ENCODE data around the gene CTDP1. TPM values are rescaled to one million over a fixed set of nuclear protein-coding genes. Genes with fewer than 3 reads are reported as not detected.

The CTDP1 gene
- total and polyA plus RNA-seq, 2 experiments from 2014 or later, result 20.4 to 20.6 TPM

DNA sequence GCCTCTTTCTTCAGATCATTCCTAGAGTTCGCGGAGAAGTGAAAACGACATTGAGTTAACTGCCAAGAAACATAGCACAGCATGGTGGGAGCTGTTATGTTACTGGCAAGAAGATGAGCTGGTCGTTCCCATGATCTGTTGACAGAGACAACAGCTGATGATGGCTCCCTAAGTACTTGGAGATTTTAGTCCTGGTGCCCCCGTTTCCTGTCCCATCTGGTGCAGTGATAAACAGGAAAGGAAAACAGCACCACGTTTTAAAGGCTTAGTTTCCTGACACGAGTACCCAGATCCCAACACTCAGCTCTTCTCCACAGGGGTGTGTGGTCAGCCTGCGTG is 61.7 kb downstream of the CTDP1 start:
- Histone ChIP-seq H3K4me2 (no peak overlapping the region), H3K79me2 (no peaks in the 10 kb centered on the region), H3K27me3 (no peaks in the 10 kb centered on the region), H3K9me3 (ENCODE audit: low read depth) (no peaks in the 10 kb centered on the region), H3K36me3 (replicated peaks; ENCODE audit: insufficient read depth, low read depth) (no peaks in the 10 kb centered on the region), H3K27ac (no peak overlapping the region), H3K4me1 (ENCODE audit: insufficient read depth) (no peaks in the 10 kb centered on the region), H4K20me1 (ENCODE audit: insufficient read depth, poor library complexity, severe bottlenecking) (no peaks in the 10 kb centered on the region), H3K4me3 (no peak overlapping the region), H3K9me2 (replicated peaks; ENCODE audit: insufficient read depth) (no peaks in the 10 kb centered on the region), H2AFZ (no peak overlapping the region)
- DNase-seq (ENCODE audit: low spot score), result no peak
- TF ChIP-seq EZH2 (IDR thresholded peaks at IDR 0.05; ENCODE audit: borderline replicate concordance) (no peak), EZH2phosphoT487 (IDR thresholded peaks at IDR 0.05; ENCODE audit: low read depth, severe bottlenecking, unreplicated experiment) (no peak)
- TF ChIP-seq, protein P1, sequence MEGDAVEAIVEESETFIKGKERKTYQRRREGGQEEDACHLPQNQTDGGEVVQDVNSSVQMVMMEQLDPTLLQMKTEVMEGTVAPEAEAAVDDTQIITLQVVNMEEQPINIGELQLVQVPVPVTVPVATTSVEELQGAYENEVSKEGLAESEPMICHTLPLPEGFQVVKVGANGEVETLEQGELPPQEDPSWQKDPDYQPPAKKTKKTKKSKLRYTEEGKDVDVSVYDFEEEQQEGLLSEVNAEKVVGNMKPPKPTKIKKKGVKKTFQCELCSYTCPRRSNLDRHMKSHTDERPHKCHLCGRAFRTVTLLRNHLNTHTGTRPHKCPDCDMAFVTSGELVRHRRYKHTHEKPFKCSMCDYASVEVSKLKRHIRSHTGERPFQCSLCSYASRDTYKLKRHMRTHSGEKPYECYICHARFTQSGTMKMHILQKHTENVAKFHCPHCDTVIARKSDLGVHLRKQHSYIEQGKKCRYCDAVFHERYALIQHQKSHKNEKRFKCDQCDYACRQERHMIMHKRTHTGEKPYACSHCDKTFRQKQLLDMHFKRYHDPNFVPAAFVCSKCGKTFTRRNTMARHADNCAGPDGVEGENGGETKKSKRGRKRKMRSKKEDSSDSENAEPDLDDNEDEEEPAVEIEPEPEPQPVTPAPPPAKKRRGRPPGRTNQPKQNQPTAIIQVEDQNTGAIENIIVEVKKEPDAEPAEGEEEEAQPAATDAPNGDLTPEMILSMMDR (IDR thresholded peaks at IDR 0.05; ENCODE audit: poor library complexity), result no peak
- WGBS (ENCODE audit: low lambda C conversion rate, missing lambda C conversion rate), result 85% methylated on average over 8 of the region's 8 CpGs

DNA sequence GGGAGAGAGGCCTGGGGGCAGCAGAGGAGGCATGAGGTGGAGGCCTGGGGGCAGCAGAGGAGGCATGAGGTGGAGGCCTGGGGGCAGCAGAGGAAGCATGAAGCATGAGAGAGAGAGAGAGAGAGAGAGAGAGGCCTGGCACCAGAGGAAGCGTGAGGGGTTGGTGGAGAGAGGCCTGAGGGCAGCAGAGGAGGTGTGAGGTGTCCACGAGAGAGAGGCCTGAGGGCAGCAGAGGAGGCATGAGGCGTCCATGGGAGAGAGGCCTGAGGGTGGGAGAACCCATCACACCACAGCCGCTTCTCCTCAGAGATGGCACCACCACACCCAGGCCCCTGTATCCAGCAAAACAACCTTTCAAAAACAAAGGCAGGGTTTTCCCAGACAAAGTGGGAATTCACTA is 62.5 kb downstream of the CTDP1 start:
- Histone ChIP-seq H3K4me1 (ENCODE audit: insufficient read depth) (no peaks in the 10 kb centered on the region), H3K4me2 (no peak overlapping the region), H3K27ac (no peak overlapping the region), H3K4me3 (no peak overlapping the region), H3K36me3 (replicated peaks; ENCODE audit: insufficient read depth, low read depth) (no peaks in the 10 kb centered on the region), H4K20me1 (ENCODE audit: insufficient read depth, poor library complexity, severe bottlenecking) (no peaks in the 10 kb centered on the region), H3K9me2 (replicated peaks; ENCODE audit: insufficient read depth) (no peaks in the 10 kb centered on the region), H3K27me3 (no peaks in the 10 kb centered on the region), H2AFZ (no peak overlapping the region), H3K79me2 (no peaks in the 10 kb centered on the region), H3K9me3 (ENCODE audit: low read depth) (no peaks in the 10 kb centered on the region)
- no peak for TF ChIP-seq EZH2 (IDR thresholded peaks at IDR 0.05; ENCODE audit: borderline replicate concordance)
- TF ChIP-seq EZH2phosphoT487 (IDR thresholded peaks at IDR 0.05; ENCODE audit: low read depth, severe bottlenecking, unreplicated experiment), result no peak
- TF ChIP-seq, protein P1 (IDR thresholded peaks at IDR 0.05; ENCODE audit: poor library complexity), result no peak
- DNase-seq (ENCODE audit: low spot score), result no peak
- WGBS (ENCODE audit: low lambda C conversion rate, missing lambda C conversion rate), result 100% methylated on average over 3 of the region's 4 CpGs

DNA sequence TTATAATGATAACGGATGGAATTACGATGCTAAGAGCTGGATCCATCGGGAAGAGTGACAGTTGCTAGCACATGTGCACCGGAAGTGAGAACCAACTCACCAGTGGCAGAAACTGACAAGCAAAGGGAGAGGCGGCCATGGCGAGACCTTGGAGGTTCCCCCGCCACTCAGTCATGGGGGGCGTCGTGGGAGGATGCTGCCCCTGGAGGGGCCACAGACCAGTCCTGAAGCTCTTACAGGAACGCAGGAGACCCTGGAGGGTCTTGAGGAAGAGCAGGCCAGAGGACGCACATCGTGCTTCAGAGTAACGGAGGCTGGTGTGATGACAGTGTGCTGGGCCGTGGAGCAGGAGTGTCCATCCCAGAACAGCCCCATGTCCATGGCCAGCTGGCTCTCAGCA is 65.0 kb downstream of the CTDP1 start:
- Histone ChIP-seq H3K79me2 (no peaks in the 10 kb centered on the region), H2AFZ (no peak overlapping the region), H3K4me1 (ENCODE audit: insufficient read depth) (no peaks in the 10 kb centered on the region), H3K4me2 (no peak overlapping the region), H3K9me3 (ENCODE audit: low read depth) (no peaks in the 10 kb centered on the region), H4K20me1 (ENCODE audit: insufficient read depth, poor library complexity, severe bottlenecking) (no peaks in the 10 kb centered on the region), H3K9me2 (replicated peaks; ENCODE audit: insufficient read depth) (no peaks in the 10 kb centered on the region), H3K27me3 (no peaks in the 10 kb centered on the region), H3K36me3 (replicated peaks; ENCODE audit: insufficient read depth, low read depth) (no peaks in the 10 kb centered on the region), H3K27ac (no peak overlapping the region), H3K4me3 (no peak overlapping the region)
- no peak for DNase-seq (ENCODE audit: low spot score)
- no peak for TF ChIP-seq EZH2phosphoT487 (IDR thresholded peaks at IDR 0.05; ENCODE audit: low read depth, severe bottlenecking, unreplicated experiment)
- TF ChIP-seq, protein P1 (IDR thresholded peaks at IDR 0.05; ENCODE audit: poor library complexity), result no peak
- TF ChIP-seq EZH2 (IDR thresholded peaks at IDR 0.05; ENCODE audit: borderline replicate concordance), result no peak
- WGBS (ENCODE audit: low lambda C conversion rate, missing lambda C conversion rate), result 91% methylated on average over 14 of the region's 14 CpGs

DNA sequence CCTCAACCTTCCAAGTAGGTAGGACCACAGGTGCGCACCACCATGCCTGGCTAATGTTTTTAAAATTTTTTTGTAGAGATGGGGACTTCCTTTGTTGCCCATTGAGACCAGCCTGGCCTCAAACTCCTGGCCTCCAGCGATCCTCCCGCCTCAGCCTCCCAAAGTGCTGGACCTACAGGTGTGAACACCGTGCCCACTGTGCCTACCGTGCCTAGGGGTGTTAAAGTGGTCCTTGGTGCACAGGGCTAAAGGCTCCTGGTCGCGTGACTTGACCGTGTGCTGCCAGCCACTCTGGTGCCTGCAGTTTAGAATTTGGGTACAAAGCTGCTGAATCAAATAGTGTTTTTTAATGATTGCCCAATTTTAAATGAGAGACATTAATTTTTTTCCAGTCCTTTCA is 67.1 kb downstream of the CTDP1 start:
- Histone ChIP-seq H3K9me2 (replicated peaks; ENCODE audit: insufficient read depth) (no peaks in the 10 kb centered on the region), H3K27me3 (no peaks in the 10 kb centered on the region), H3K4me1 (ENCODE audit: insufficient read depth) (no peaks in the 10 kb centered on the region), H4K20me1 (ENCODE audit: insufficient read depth, poor library complexity, severe bottlenecking) (no peaks in the 10 kb centered on the region), H2AFZ (no peak overlapping the region), H3K4me3 (no peak overlapping the region), H3K36me3 (replicated peaks; ENCODE audit: insufficient read depth, low read depth) (no peaks in the 10 kb centered on the region), H3K4me2 (no peak overlapping the region), H3K9me3 (ENCODE audit: low read depth) (no peaks in the 10 kb centered on the region), H3K79me2 (no peaks in the 10 kb centered on the region), H3K27ac (no peak overlapping the region)
- no peak for DNase-seq (ENCODE audit: low spot score)
- TF ChIP-seq EZH2 (IDR thresholded peaks at IDR 0.05; ENCODE audit: borderline replicate concordance) (no peak), EZH2phosphoT487 (IDR thresholded peaks at IDR 0.05; ENCODE audit: low read depth, severe bottlenecking, unreplicated experiment) (no peak)
- TF ChIP-seq, protein P1 (IDR thresholded peaks at IDR 0.05; ENCODE audit: poor library complexity), result no peak
- 93% methylated on average over 8 of the region's 8 CpGs for WGBS (ENCODE audit: low lambda C conversion rate, missing lambda C conversion rate)

All from hepatocyte (in vitro differentiated cells).